NCI-H446 treated with DMSO at 0.1 percent for 48 hours (cell line): ENCODE results near the gene KCNQ4.
A peak's percentile ranks its signal among the peaks of the same experiment; 100 is the strongest.

ENCODE experiments used
- DNase-seq: peaks from one replicate; lab custom pipeline; 2025; lab: John Stamatoyannopoulos, UW

Gene KCNQ4

GRCh38 chr1:40783001-40783905 lies at the start of gene KCNQ4:
Gene KCNQ4, plus strand, starts transcription at chr1:40783787. Its CDS starts 307 bp downstream, at chr1:40784094.
- DNase-seq: no peak

- no peak for DNase-seq
Observed at GRCh38 chr1:40734882-40735628, 48.5 kb upstream of the KCNQ4 start.

- peak; percentile 43 for DNase-seq
Observed at GRCh38 chr1:40736085-40736531, 47.5 kb upstream of the KCNQ4 start.

DNA sequence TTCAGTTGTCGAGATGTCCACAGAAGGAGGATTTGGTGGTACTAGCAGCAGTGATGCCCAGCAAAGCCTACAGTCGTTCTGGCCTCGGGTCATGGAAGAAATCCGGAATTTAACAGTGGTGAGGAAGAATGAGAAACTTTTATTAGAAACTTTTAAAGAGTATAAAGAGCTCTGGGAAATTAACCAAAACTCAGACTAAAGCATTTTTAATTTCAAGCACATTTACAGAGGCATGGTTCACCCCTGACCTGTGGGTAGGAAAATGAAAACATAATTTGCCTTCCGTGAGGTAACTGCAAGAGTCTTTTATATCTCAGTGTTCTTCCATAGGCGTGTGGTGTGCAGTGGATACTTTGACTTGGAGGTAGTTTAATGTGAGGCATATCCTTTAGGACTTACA lies 44.8 kb upstream of the KCNQ4 start:
- no peak for DNase-seq

DNA sequence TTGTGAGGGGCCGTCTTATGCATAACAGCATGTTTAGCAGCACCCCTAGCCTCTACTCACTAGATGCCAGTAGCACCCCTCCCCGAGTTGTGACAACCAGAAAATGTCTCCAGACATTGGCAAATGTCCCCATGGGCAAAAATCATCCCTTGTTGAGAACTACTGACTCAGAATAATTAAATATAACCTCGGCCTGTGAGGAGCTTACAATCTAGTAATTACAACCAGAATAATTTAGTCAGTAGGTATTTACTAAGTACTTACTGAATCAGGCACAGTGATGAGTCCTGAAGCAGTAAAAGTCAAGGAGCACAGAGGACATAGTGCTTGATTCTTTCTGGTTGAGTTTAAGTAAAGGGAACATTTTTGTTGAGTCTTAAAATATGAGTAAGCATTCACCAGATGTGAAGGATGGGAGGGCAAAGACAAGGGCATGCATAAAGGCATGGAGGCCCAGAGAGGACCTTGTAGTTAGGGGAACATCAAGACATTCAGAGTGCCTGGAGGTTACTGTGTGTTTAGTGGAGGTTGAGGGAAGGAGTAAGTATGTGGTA lies 44.1 kb upstream of the KCNQ4 start:
- DNase-seq: no peak

GRCh38 chr1:40740039-40740996 lies 43.3 kb upstream of the KCNQ4 start:
- DNase-seq: no peak

- no peak for DNase-seq
Observed at GRCh38 chr1:40740997-40741736, 42.4 kb upstream of the KCNQ4 start.

DNA sequence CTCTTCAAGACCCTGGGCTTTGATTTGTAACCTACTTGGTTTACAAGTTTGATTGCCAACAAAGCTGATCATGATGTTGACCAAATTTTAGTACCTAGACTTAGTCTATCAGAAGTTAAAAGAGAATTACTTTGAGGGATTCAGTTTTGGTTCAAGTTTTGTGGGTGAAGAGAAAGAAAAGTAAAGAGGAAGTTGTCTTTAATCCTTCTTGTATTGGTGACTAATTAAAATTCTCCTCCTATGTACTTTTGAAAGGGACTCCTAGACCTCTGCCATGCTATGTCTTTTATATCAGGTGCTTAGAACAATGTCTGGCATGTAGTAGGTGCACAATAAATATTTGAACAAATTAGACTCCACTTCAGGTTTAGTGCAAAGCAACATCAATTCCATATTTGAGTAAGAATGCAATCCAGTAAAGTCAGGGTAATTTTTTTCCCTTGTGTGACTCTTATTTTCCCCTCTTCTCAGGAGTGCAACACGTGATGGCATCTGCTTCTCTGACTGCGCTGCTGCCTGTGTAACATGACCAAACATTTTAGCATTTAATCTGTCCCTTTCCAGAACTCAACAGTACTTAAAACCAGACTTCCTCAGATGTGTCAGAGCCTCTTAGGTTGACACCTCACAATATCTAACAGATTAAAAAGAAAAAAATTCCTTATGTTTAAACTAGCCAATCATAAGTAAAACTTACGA lies 41.1 kb upstream of the KCNQ4 start:
- no peak for DNase-seq

GRCh38 chr1:40743452-40743851 lies 40.1 kb upstream of the KCNQ4 start:
- no peak for DNase-seq

DNA sequence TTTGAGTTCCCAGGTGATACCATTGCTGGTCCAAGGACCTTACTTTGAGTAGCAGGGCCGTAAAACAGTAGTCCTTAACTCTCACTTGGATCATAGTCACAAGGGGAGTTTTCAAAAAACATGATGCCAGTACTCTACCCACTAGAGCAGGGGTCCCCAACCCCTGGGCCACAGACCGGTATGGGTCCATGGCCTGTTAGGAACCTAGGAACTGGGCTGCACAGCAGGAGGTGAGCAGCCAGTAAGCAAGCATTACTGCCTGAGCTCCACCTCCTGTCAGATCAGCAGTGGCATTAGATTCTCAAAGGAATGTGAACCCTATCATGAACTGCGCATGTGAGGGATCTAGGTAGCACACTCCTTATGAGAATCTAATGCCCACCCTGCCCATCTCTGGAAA lies 39.7 kb upstream of the KCNQ4 start:
- no peak for DNase-seq

DNA sequence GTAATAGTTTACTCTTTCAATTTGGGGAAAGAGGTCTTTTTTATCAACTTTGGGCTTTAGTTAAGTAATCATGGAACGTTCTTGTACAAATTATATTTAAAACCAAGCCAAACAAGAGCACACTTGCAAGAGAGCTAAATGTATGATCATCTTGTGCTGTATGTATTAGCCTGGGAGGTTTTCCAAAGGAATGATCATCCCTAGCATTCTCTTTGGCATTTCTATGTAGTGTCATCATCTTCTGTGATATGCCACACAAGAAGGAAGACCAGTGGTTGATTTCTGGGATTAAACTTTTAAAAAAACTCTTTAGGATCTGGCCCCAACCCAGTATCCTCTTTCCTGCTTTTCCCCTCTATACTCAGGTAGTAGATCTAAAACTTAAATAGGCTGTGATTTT lies 38.4 kb upstream of the KCNQ4 start:
- DNase-seq: no peak

- DNase-seq: no peak
Observed at GRCh38 chr1:40746344-40747090, 37.1 kb upstream of the KCNQ4 start.

- DNase-seq: no peak
Observed at GRCh38 chr1:40748841-40749718, 34.5 kb upstream of the KCNQ4 start.

DNA sequence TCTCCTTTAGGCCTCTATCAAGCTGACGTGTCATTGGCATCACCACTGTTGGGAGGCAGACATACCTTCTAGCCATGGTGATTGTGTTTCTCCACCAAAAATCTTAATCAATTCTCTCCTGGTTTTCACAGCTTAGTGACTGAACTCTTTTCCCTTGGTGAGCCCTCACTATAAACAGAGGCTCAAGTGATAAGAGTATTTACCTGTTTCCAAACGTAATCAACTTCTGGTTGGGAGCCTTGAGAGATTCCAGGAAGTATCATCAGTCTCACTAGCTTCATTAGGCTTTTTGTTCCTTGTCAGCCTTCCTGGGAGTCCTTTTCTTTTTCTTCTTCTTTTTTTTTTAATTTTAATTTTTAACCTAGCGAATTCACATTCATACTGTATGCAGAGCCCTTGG lies 33.8 kb upstream of the KCNQ4 start:
- DNase-seq: no peak

DNA sequence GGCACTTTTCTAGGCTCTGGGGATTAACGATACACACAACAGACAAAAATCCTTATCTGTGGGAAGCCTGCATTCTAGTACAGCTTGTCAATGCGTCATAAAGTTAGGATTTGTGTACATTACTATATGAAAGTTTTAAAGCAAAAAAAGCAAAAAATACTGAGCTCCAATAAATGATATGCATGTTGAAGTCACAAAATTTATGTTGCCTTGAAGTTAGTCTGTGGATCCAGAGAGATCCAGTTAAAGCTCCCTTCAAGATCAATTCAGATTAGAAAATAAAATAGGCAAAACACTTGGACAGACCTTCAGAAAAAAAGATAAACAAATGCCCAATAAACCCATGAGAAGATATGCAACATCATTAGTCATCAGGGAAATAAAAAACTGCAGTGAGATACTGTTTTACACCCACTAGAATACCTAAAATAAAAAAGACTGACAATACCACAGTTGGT lies 33.1 kb upstream of the KCNQ4 start:
- no peak for DNase-seq

- DNase-seq: no peak
Observed at GRCh38 chr1:40751802-40752201, 31.8 kb upstream of the KCNQ4 start.

GRCh38 chr1:40753142-40753882 lies 30.3 kb upstream of the KCNQ4 start:
- DNase-seq: no peak

GRCh38 chr1:40754201-40754600 lies 29.4 kb upstream of the KCNQ4 start:
- DNase-seq: no peak
